ENCODE data around the gene PDE6G.

GRCh38 chr17:81688616-81689015 lies 32.3 kb upstream of the PDE6G start:
- TF ChIP-seq SP1 (IDR thresholded peaks at IDR 0.05) (no peak), MAX (IDR thresholded peaks at IDR 0.05) (no peak), TAF1 (conservative IDR thresholded peaks at IDR 0.05) (no peak), HNF4G (IDR thresholded peaks at IDR 0.05) (no peak), GABPA (IDR thresholded peaks at IDR 0.05 in 1 of 2, conservative IDR thresholded peaks at IDR 0.05 in 1 of 2) (no peak), YY1 (IDR thresholded peaks at IDR 0.05) (no peak), RXRA (IDR thresholded peaks at IDR 0.05) (no peak), HNF4A (conservative IDR thresholded peaks at IDR 0.05) (no peak)
- TF ChIP-seq, protein P1, sequence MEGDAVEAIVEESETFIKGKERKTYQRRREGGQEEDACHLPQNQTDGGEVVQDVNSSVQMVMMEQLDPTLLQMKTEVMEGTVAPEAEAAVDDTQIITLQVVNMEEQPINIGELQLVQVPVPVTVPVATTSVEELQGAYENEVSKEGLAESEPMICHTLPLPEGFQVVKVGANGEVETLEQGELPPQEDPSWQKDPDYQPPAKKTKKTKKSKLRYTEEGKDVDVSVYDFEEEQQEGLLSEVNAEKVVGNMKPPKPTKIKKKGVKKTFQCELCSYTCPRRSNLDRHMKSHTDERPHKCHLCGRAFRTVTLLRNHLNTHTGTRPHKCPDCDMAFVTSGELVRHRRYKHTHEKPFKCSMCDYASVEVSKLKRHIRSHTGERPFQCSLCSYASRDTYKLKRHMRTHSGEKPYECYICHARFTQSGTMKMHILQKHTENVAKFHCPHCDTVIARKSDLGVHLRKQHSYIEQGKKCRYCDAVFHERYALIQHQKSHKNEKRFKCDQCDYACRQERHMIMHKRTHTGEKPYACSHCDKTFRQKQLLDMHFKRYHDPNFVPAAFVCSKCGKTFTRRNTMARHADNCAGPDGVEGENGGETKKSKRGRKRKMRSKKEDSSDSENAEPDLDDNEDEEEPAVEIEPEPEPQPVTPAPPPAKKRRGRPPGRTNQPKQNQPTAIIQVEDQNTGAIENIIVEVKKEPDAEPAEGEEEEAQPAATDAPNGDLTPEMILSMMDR (IDR thresholded peaks at IDR 0.05; ENCODE audit: low read depth, low read length, missing input control): no peak
